Keratinocyte (primary cell): ENCODE results near the gene PIAS1. TPM values are rescaled to one million over a fixed set of nuclear protein-coding genes. Genes with fewer than 3 reads are reported as not detected.

Experiments used
- DNase-seq: peaks from one replicate; pipeline ENCODE4 v3.0.0-alpha.2; 2011; ENCODE audit warnings: low read depth, missing footprints, low spot score
- FAIRE-seq: peaks from 2 replicates; lab custom pipeline; 2011; peaks lifted over from hg19 to GRCh38; lab: Jason Lieb, UNC
- H2AFZ ChIP-seq: 2 replicates; pipeline ENCODE4 v1.6.0; 2012; ENCODE audit warnings: low read length, control low read depth, inconsistent platforms; ENCODE audit not compliant: control insufficient read depth
- H3K27ac ChIP-seq: 2 replicates; pipeline ENCODE4 v1.5.1; 2011; ENCODE audit warnings: low read length; ENCODE audit not compliant: control insufficient read depth, insufficient read depth
- H3K27me3 ChIP-seq: 3 replicates; pipeline ENCODE4 v1.6.0; 2011; ENCODE audit warnings: low read length; ENCODE audit not compliant: control insufficient read depth, insufficient read depth; ENCODE audit errors: extremely low read depth
- H3K36me3 ChIP-seq, 2 experiments: 2 replicates in 1 of 2; 3 replicates in 1 of 2; pipeline ENCODE4 v1.5.1; 2011; ENCODE audit warnings: low read length in 2 of 2, mild to moderate bottlenecking in 1 of 2; ENCODE audit not compliant: control insufficient read depth in 2 of 2, insufficient read depth in 2 of 2; ENCODE audit errors: extremely low read depth in 1 of 2
- H3K4me1 ChIP-seq: 3 replicates; pipeline ENCODE4 v1.5.1; 2011; ENCODE audit warnings: low read length; ENCODE audit not compliant: control insufficient read depth, insufficient read depth; ENCODE audit errors: extremely low read depth
- H3K4me2 ChIP-seq: 3 replicates; pipeline ENCODE4 v1.6.0; 2011; ENCODE audit warnings: low read depth, low read length; ENCODE audit not compliant: control insufficient read depth, insufficient read depth; ENCODE audit errors: extremely low read depth
- H3K4me3 ChIP-seq, 3 experiments: fragments of 200-600 bp in 1 of 3; sonication (generic) in 1 of 3; 2 replicates in 2 of 3; 3 replicates in 1 of 3; pipeline ENCODE4 v1.5.1; 2011 to 2016; ENCODE audit warnings: low read length in 3 of 3, mild to moderate bottlenecking in 3 of 3, control low read depth in 2 of 3, inconsistent platforms in 1 of 3, low read depth in 1 of 3, mixed read lengths in 1 of 3, mixed run types in 1 of 3, moderate library complexity in 1 of 3; ENCODE audit not compliant: control insufficient read depth in 2 of 3, insufficient read depth in 2 of 3; ENCODE audit errors: extremely low read depth in 1 of 3
- H3K79me2 ChIP-seq: 2 replicates; pipeline ENCODE4 v1.6.0; 2012; ENCODE audit warnings: low read length; ENCODE audit not compliant: control insufficient read depth, insufficient read depth
- H3K9ac ChIP-seq: 3 replicates; pipeline ENCODE4 v1.6.0; 2011; ENCODE audit warnings: low read length; ENCODE audit not compliant: control insufficient read depth, insufficient read depth; ENCODE audit errors: extremely low read depth
- H3K9me1 ChIP-seq: 3 replicates; pipeline ENCODE4 v1.6.0; 2011; ENCODE audit warnings: low read length; ENCODE audit not compliant: control insufficient read depth, insufficient read depth; ENCODE audit errors: extremely low read depth
- H3K9me3 ChIP-seq: 2 replicates; pipeline ENCODE4 v1.5.1; 2012; ENCODE audit warnings: low read depth, low read length; ENCODE audit not compliant: control insufficient read depth
- H4K20me1 ChIP-seq: 3 replicates; pipeline ENCODE4 v1.6.0; 2011; ENCODE audit warnings: low read length; ENCODE audit not compliant: control insufficient read depth, insufficient read depth; ENCODE audit errors: extremely low read depth
- EZH2 ChIP-seq: IDR thresholded peaks from one replicate; pipeline ENCODE4 v1.6.1; 2012; ENCODE audit warnings: inconsistent platforms, mild to moderate bottlenecking, low read length, moderate library complexity
- dilution Hi-C: fragments of 300-500 bp; cut with MboI; formaldehyde crosslinking; loops from one replicate; pipeline ENCODE4 v1.7.0; 2020; ENCODE audit warnings: low sequenced_read_pairs; ENCODE audit not compliant: extremely low pct_ligation_motif_present
- polyA plus RNA-seq, 5 experiments: library from polyadenylated mRNA; depleted of rRNA in 3 of 5; stranded (reverse) in 3 of 5; stranded (forward) in 1 of 5; unstranded in 1 of 5; fragments of >200 nt; gene quantifications; 1 replicate in 1 of 5; 2 replicates in 3 of 5; 3 replicates in 1 of 5; pipeline versions ENCODE4 v1.2.1 to v1.2.3, GENCODE V29; 2011 to 2012; ENCODE audit warnings: missing spikeins in 2 of 5, low read depth in 1 of 5, low replicate concordance in 1 of 5
- TF ChIP-seq, protein P1 (sequence below), 3 experiments: IDR thresholded peaks in 1 of 3; conservative IDR thresholded peaks in 1 of 3; optimal IDR thresholded peaks in 1 of 3; 2 replicates in 2 of 3; 3 replicates in 1 of 3; pipeline versions ENCODE3 to v1.5.1; 2011; ENCODE audit warnings: low read length in 3 of 3, mild to moderate bottlenecking in 3 of 3, moderate library complexity in 2 of 3, control low read depth in 1 of 3, inconsistent platforms in 1 of 3; ENCODE audit not compliant: insufficient read depth in 2 of 3; ENCODE audit errors: extremely low read depth in 1 of 3

PIAS1 gene
- polyA plus RNA-seq, 1 donor (not counting 4 experiments of a cell fraction or from before 2014, with no cell fraction given) = 58.2 TPM

- Histone ChIP-seq H3K4me3 (no peak overlapping the region), H3K4me1 (no peaks in the 10 kb centered on the region), H3K9me3 (no peaks in the 10 kb centered on the region), H3K27me3 (no peaks in the 10 kb centered on the region), H4K20me1 (peaks cover 8% of the 10 kb centered on the region), H3K79me2 (peaks cover 90% of the 10 kb centered on the region), H2AFZ (no peak overlapping the region), H3K9me1 (no peaks in the 10 kb centered on the region), H3K9ac (no peak overlapping the region), H3K36me3 (peaks cover 0 to 3% of the 10 kb centered on the region in 2 experiments), H3K27ac (no peak overlapping the region), H3K4me2 (no peak overlapping the region)
- TF ChIP-seq EZH2 = no peak
- TF ChIP-seq, protein P1, sequence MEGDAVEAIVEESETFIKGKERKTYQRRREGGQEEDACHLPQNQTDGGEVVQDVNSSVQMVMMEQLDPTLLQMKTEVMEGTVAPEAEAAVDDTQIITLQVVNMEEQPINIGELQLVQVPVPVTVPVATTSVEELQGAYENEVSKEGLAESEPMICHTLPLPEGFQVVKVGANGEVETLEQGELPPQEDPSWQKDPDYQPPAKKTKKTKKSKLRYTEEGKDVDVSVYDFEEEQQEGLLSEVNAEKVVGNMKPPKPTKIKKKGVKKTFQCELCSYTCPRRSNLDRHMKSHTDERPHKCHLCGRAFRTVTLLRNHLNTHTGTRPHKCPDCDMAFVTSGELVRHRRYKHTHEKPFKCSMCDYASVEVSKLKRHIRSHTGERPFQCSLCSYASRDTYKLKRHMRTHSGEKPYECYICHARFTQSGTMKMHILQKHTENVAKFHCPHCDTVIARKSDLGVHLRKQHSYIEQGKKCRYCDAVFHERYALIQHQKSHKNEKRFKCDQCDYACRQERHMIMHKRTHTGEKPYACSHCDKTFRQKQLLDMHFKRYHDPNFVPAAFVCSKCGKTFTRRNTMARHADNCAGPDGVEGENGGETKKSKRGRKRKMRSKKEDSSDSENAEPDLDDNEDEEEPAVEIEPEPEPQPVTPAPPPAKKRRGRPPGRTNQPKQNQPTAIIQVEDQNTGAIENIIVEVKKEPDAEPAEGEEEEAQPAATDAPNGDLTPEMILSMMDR (optimal IDR thresholded peaks at IDR 0.05 in 1 of 3, IDR thresholded peaks at IDR 0.05 in 1 of 3, conservative IDR thresholded peaks at IDR 0.05 in 1 of 3; ENCODE audit: extremely low read depth in 1 of 3, insufficient read depth in 2 of 3, low read length in 3 of 3) = no peak
- FAIRE-seq (no peak), DNase-seq (no peak)
- dilution Hi-C loops = no loop called here
Observed at GRCh38 chr15:68082735-68083134, 28.6 kb downstream of the PIAS1 start.

GRCh38 chr15:68083463-68083862 is 29.3 kb downstream of the PIAS1 start:
- no peak overlapping the region for H3K4me3 ChIP-seq
- H3K9me1 ChIP-seq = no peaks in the 10 kb centered on the region
- no peak overlapping the region for H3K9ac ChIP-seq
- H3K27ac ChIP-seq = no peak overlapping the region
- dilution Hi-C loops = no loop called here
- FAIRE-seq (no peak), DNase-seq (no peak)
- H2AFZ ChIP-seq = no peak overlapping the region
- no peaks in the 10 kb centered on the region for H3K27me3 ChIP-seq
- no peak overlapping the region for H3K4me2 ChIP-seq
- H3K79me2 ChIP-seq = peaks cover 88% of the 10 kb centered on the region
- no peaks in the 10 kb centered on the region for H3K9me3 ChIP-seq
- H4K20me1 ChIP-seq = peaks cover 6% of the 10 kb centered on the region
- H3K36me3 ChIP-seq = peaks cover 0 to 3% of the 10 kb centered on the region in 2 experiments
- H3K4me1 ChIP-seq = no peaks in the 10 kb centered on the region
- TF ChIP-seq, protein P1 (optimal IDR thresholded peaks at IDR 0.05 in 1 of 3, IDR thresholded peaks at IDR 0.05 in 1 of 3, conservative IDR thresholded peaks at IDR 0.05 in 1 of 3; ENCODE audit: extremely low read depth in 1 of 3, insufficient read depth in 2 of 3, low read length in 3 of 3) = no peak
- no peak for TF ChIP-seq EZH2
